Prostate gland (tissue), 2 donors: ENCODE measurements around the gene TPP1. TPM values are rescaled to one million over a fixed set of nuclear protein-coding genes. Genes with fewer than 3 reads are reported as not detected.

ENCODE experiments used
- DNase-seq: peaks from one replicate; pipeline ENCODE4 v3.0.0-alpha.2; 2019; ENCODE audit warnings: low spot score
- H3K27ac ChIP-seq, 2 donors: fragments of 200-600 bp; sonication (generic); 2 replicates each; pipeline ENCODE4 v1.5.1; 2017 to 2019
- H3K27me3 ChIP-seq: fragments of 200-600 bp; sonication (generic); replicated peaks from 2 replicates; pipeline ENCODE4 v1.5.1; 2019; ENCODE audit not compliant: insufficient read depth
- H3K36me3 ChIP-seq, 2 donors: fragments of 200-600 bp; sonication (generic); 1 replicate in 1 of 2; 2 replicates in 1 of 2; pipeline versions ENCODE4 v1.5.1 to v1.8.1; 2017 to 2019
- H3K4me1 ChIP-seq: fragments of 200-600 bp; sonication (generic); replicated peaks from 2 replicates; pipeline ENCODE4 v1.5.1; 2019
- H3K4me3 ChIP-seq, 2 donors: fragments of 200-600 bp; sonication (generic); 2 replicates each; pipeline ENCODE4 v1.5.1; 2017 to 2019
- H3K9me3 ChIP-seq: fragments of 200-600 bp; sonication (generic); 2 replicates; pipeline ENCODE4 v1.5.1; 2017
- POLR2A ChIP-seq: fragments of 450-650 bp; IDR thresholded peaks from one replicate; pipeline ENCODE4 v1.6.1; 2016; ENCODE audit warnings: antibody characterized with exemption, mild to moderate bottlenecking
- POLR2AphosphoS5 ChIP-seq: sonication (generic); formaldehyde crosslinking; IDR thresholded peaks from one replicate; pipeline ENCODE4 v1.6.1; 2017; ENCODE audit warnings: antibody characterized with exemption
- WGBS: methylation state at CpG from one replicate; pipeline ENCODE4 v1.1.5; 2018; 5-methylcytosine and 5-hydroxymethylcytosine counted together
- intact Hi-C: fragments of 100-400 bp; cut with DNase I; formaldehyde crosslinking; loops from one replicate; pipeline ENCODE4 v1.14.2; 2022
- total RNA-seq, 2 donors: library from RNA; depleted of rRNA; stranded (reverse); fragments of >200 nt; gene quantifications; one replicate each; pipeline ENCODE4 v1.1.0, GENCODE V29; 2016
- TF ChIP-seq, protein P1 (sequence below), 4 experiments: fragments of 200-600 bp in 2 of 4; fragments of 450-650 bp in 2 of 4; sonication (generic) in 2 of 4; IDR thresholded peaks; 1 replicate in 3 of 4; 2 replicates in 1 of 4; pipeline ENCODE4 v1.5.1; 2016 to 2019; ENCODE audit warnings: antibody characterized with exemption in 4 of 4, mild to moderate bottlenecking in 2 of 4, moderate library complexity in 2 of 4

TPP1 gene
- total RNA-seq, 2 donors from 2014 or later = 94.6 to 147 TPM

GRCh38 chr11:6648501-6648900 lies 29.3 kb upstream of the TPP1 start:
- DNase-seq = no peak
- no peaks in the 10 kb centered on the region for H3K4me1 ChIP-seq
- intact Hi-C loops = no loop called here
- no peaks in the 10 kb centered on the region for H3K9me3 ChIP-seq
- 70% methylated on average over 1 of the region's 1 CpG for WGBS
- no peak overlapping the region for H3K4me3 ChIP-seq
- no peaks in the 10 kb centered on the region for H3K36me3 ChIP-seq
- no peak overlapping the region for H3K27ac ChIP-seq
- H3K27me3 ChIP-seq = no peaks in the 10 kb centered on the region
- TF ChIP-seq, protein P1, sequence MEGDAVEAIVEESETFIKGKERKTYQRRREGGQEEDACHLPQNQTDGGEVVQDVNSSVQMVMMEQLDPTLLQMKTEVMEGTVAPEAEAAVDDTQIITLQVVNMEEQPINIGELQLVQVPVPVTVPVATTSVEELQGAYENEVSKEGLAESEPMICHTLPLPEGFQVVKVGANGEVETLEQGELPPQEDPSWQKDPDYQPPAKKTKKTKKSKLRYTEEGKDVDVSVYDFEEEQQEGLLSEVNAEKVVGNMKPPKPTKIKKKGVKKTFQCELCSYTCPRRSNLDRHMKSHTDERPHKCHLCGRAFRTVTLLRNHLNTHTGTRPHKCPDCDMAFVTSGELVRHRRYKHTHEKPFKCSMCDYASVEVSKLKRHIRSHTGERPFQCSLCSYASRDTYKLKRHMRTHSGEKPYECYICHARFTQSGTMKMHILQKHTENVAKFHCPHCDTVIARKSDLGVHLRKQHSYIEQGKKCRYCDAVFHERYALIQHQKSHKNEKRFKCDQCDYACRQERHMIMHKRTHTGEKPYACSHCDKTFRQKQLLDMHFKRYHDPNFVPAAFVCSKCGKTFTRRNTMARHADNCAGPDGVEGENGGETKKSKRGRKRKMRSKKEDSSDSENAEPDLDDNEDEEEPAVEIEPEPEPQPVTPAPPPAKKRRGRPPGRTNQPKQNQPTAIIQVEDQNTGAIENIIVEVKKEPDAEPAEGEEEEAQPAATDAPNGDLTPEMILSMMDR (IDR thresholded peaks at IDR 0.05) = no peak
- TF ChIP-seq POLR2A (no peak), POLR2AphosphoS5 (no peak)

- intact Hi-C loops = no loop called here
- WGBS = 92% methylated on average over 2 of the region's 2 CpGs
- peak overlapping the region in 1 of 2 donors; percentile 57 for H3K27ac ChIP-seq
- H3K4me3 ChIP-seq = no peak overlapping the region
- H3K9me3 ChIP-seq = no peaks in the 10 kb centered on the region
- H3K4me1 ChIP-seq = no peaks in the 10 kb centered on the region
- H3K36me3 ChIP-seq = no peaks in the 10 kb centered on the region
- TF ChIP-seq POLR2A (no peak), POLR2AphosphoS5 (no peak)
- TF ChIP-seq, protein P1 (IDR thresholded peaks at IDR 0.05) = no peak
- H3K27me3 ChIP-seq = no peaks in the 10 kb centered on the region
- DNase-seq = no peak
Measured at GRCh38 chr11:6647836-6648235, 28.6 kb upstream of the TPP1 start.

DNA sequence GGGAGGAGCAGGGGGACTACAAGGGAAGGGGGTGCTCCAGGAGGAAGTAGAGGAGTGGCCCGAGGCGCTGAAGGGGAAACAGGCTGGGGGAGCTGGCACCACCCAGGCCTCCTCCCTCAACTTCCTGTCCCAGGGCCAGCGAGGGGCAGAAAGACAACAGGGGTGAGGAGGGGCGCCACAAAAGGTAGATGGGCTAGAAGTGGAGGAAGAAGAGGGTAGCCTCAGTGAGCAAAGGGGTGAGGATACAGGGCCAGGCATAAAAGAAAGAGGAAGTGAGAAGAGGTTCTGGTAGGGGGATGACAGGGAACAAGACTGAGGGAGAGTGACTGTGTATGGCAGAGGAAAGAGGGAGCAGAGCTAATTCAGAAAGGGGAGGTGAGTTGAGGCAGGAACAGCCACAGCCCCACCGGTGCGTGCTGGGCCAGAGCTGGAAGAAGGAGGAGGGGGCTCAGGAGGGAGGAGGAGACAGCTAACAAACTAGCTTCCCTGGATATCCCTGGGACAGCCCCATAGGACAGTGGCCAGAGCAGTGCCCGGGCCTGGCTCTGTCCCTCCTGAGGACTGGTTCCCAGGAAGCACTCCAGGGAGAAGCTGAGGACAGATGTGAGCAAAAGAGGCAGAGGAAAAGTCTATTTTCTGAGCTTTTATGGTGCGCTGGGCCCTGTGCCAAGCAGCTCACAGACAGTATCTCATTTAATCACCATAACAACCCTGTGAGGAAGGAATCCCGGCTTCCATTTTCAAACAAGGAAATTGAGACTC lies 27.9 kb upstream of the TPP1 start:
- Histone ChIP-seq H3K36me3 (no peaks in the 10 kb centered on the region), H3K9me3 (no peaks in the 10 kb centered on the region), H3K27me3 (no peaks in the 10 kb centered on the region), H3K4me3 (no peak overlapping the region), H3K27ac (peak overlapping the region; percentile 53 to 57), H3K4me1 (no peaks in the 10 kb centered on the region)
- 41% methylated on average over 9 of the region's 9 CpGs for WGBS
- TF ChIP-seq POLR2A = no peak
- TF ChIP-seq, protein P1 (IDR thresholded peaks at IDR 0.05) = no peak
- TF ChIP-seq POLR2AphosphoS5 = no peak
- intact Hi-C loops = no loop called here
- DNase-seq = no peak

DNA sequence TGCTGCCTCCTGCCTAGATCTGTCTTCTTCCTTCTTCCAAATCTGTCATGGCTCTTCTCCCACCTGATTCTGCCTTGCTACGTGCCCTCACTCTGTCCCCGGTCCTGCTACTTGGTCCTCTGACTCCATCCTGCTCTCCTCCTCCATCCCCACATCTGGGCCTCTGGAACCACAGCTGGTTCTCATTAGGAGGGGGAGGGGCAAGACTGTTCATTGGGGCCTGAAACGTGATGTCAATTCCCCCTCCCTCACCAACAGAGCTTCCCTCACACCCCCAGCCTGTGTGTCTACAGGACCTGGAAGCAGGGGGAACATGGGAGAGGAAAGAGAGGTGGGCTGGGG lies 27.3 kb upstream of the TPP1 start:
- no peaks in the 10 kb centered on the region for H3K9me3 ChIP-seq
- no peaks in the 10 kb centered on the region for H3K4me1 ChIP-seq
- TF ChIP-seq POLR2A (no peak), POLR2AphosphoS5 (no peak)
- TF ChIP-seq, protein P1 (IDR thresholded peaks at IDR 0.05) = no peak
- no peak overlapping the region for H3K4me3 ChIP-seq
- peak overlapping the region; percentile 53 to 57 for H3K27ac ChIP-seq
- intact Hi-C loops = no loop called here
- no peaks in the 10 kb centered on the region for H3K27me3 ChIP-seq
- WGBS = 40% methylated on average over 3 of the region's 3 CpGs
- H3K36me3 ChIP-seq = no peaks in the 10 kb centered on the region
- no peak for DNase-seq

DNA sequence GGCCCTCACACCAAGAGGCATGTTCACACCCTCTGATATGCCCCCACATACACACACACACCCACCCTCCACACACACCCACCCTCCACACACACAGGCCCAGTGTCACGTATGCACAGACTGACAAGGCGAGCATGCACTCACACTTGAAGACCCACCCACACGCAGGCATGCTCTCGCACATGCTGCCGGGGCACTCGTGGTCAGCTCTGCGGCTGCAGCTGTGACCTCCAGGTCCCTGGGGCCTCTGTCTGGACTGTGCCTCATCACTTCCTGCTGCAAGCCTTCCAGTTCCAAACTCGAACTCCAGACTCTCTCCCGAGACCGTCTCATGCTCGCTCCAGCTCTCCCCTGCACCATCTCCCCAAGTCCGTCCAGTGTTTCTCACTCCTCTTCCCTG lies 26.8 kb upstream of the TPP1 start:
- 73% methylated on average over 12 of the region's 12 CpGs for WGBS
- no peaks in the 10 kb centered on the region for H3K36me3 ChIP-seq
- DNase-seq = no peak
- intact Hi-C loops = no loop called here
- no peaks in the 10 kb centered on the region for H3K9me3 ChIP-seq
- TF ChIP-seq POLR2AphosphoS5 = no peak
- TF ChIP-seq POLR2A = no peak
- TF ChIP-seq, protein P1 (IDR thresholded peaks at IDR 0.05) = no peak
- no peaks in the 10 kb centered on the region for H3K27me3 ChIP-seq
- H3K4me1 ChIP-seq = no peaks in the 10 kb centered on the region
- H3K4me3 ChIP-seq = no peak overlapping the region
- H3K27ac ChIP-seq = peak overlapping the region in 1 of 2 donors; percentile 53
